ENCODE data around the gene KCNH2. TPM values are rescaled to one million over a fixed set of nuclear protein-coding genes. Genes with fewer than 3 reads are reported as not detected.

Gene KCNH2
- polyA plus RNA-seq, 1 of the 3 experiments (the other 2 are of a cell fraction) = 2.2 TPM

GRCh38 chr7:151023232-151023631 lies 45.1 kb upstream of the KCNH2 start:
- Histone ChIP-seq H3K4me2 (no peak overlapping the region), H3K9me2 (no peaks in the 10 kb centered on the region), H3K27ac (ENCODE audit: low read depth in 2 of 2, low read length in 1 of 2) (no peak overlapping the region), H3K27me3 (ENCODE audit: insufficient read depth) (peaks cover 15% of the 10 kb centered on the region; the same call in 1 of the 2 replicates), H3F3A (replicated peaks; ENCODE audit: insufficient read depth) (no peaks in the 10 kb centered on the region), H3K9ac (no peak overlapping the region), H2AFZ (ENCODE audit: low read depth) (no peak overlapping the region), H3K79me2 (ENCODE audit: insufficient read depth) (no peaks in the 10 kb centered on the region), H4K20me1 (ENCODE audit: insufficient read depth) (no peaks in the 10 kb centered on the region), H3K9me3 (no peaks in the 10 kb centered on the region), H3K4me1 (ENCODE audit: control insufficient read depth in 1 of 2, insufficient read depth in 2 of 2, low read depth in 1 of 2, low read length in 1 of 2) (peaks cover 0 to 11% of the 10 kb centered on the region in 2 experiments; a peak in 1 of 4 replicates), H3K36me3 (replicated peaks in 1 of 2; ENCODE audit: control insufficient read depth in 1 of 2, insufficient read depth in 2 of 2, low read length in 1 of 2) (no peaks in the 10 kb centered on the region), H3K4me3 (ENCODE audit: low read depth in 2 of 2, low read length in 1 of 2) (no peak overlapping the region)
- WGBS (ENCODE audit: low lambda C conversion rate) = 74% methylated on average over 10 of the region's 10 CpGs
- CTCF ChIA-PET = interaction anchor here (1.0 to 8.3 kb wide), 6 partner anchors 10 to 244 kb away, joined by 3 to 107 read pairs (median 7); no protein-coding TSS in a partner anchor
- POLR2A ChIA-PET = interaction anchor here (0.6 kb wide), 1 partner anchor 12 kb away, joined by 3 read pairs; no protein-coding TSS in a partner anchor
- no peak for TF ChIP-seq RAD21 (IDR thresholded peaks at IDR 0.05; ENCODE audit: low read length)
- TF ChIP-seq MXI1 (IDR thresholded peaks at IDR 0.05; ENCODE audit: low read depth, low read length) = no peak
- no peak for TF ChIP-seq USF1 (IDR thresholded peaks at IDR 0.05; ENCODE audit: borderline replicate concordance, low read depth)
- TF ChIP-seq USF2 (IDR thresholded peaks at IDR 0.05; ENCODE audit: borderline replicate concordance, low read depth, low read length) = no peak
- TF ChIP-seq TAF1 (IDR thresholded peaks at IDR 0.05; ENCODE audit: borderline replicate concordance, low read depth, low read length) = no peak
- TF ChIP-seq TCF12 (IDR thresholded peaks at IDR 0.05) = no peak
- no peak for TF ChIP-seq CTCF (IDR thresholded peaks at IDR 0.05)
- TF ChIP-seq NRF1 (IDR thresholded peaks at IDR 0.05; ENCODE audit: low read depth, low read length) = no peak
- no peak for TF ChIP-seq FOSL2 (IDR thresholded peaks at IDR 0.05; ENCODE audit: borderline replicate concordance, low read depth)
- TF ChIP-seq IRF3 (IDR thresholded peaks at IDR 0.05; ENCODE audit: low read depth, low read length) = no peak
- TF ChIP-seq PBX3 (IDR thresholded peaks at IDR 0.05) = no peak
- TF ChIP-seq CHD2 (IDR thresholded peaks at IDR 0.05; ENCODE audit: low read length, partially characterized antibody) = no peak
- no peak for TF ChIP-seq MAX (IDR thresholded peaks at IDR 0.05; ENCODE audit: low read depth)
- TF ChIP-seq RXRA (IDR thresholded peaks at IDR 0.05; ENCODE audit: borderline replicate concordance, low read depth) = no peak
- TF ChIP-seq GATA2 (CRISPR knock-in tag; IDR thresholded peaks at IDR 0.05) = no peak
- no peak for TF ChIP-seq NFIC (IDR thresholded peaks at IDR 0.05; ENCODE audit: borderline replicate concordance)
- no peak for TF ChIP-seq EP300 (IDR thresholded peaks at IDR 0.05; ENCODE audit: borderline replicate concordance in 1 of 2, low read depth in 1 of 2, low read length in 1 of 2)
- TF ChIP-seq GABPA (IDR thresholded peaks at IDR 0.05; ENCODE audit: low read depth) = no peak
- TF ChIP-seq TEAD4 (IDR thresholded peaks at IDR 0.05; ENCODE audit: borderline replicate concordance, insufficient read depth) = no peak
- no peak for DNase-seq
